GM19193 (cell line): ENCODE data around the gene MIP.

Experiments
- POLR2A ChIP-seq: IDR thresholded peaks from 4 replicates; pipeline ENCODE4 v1.6.1; 2011; ENCODE audit not compliant: insufficient read depth, insufficient read length; ENCODE audit errors: extremely low read depth

Gene MIP

DNA sequence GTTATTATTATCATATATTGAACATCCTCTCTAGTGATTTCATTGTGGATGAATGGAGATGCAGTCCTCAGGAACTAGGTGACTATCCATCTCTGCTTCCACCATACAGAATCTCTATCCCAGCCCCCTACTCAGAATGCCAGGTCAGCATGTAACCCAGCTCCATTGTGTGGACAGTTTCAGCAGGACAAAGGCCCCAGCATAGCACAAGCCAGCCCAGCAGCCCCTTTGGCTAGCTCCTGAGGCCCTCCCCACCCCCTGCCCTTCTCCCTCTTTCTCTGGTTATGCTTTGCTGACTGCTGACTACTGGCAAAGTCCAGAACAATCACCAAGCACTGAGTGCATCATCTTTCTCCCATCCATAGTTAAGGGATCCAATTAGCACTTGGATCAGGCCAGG lies 8.1 kb upstream of the MIP start:
- no peak for TF ChIP-seq POLR2A

DNA sequence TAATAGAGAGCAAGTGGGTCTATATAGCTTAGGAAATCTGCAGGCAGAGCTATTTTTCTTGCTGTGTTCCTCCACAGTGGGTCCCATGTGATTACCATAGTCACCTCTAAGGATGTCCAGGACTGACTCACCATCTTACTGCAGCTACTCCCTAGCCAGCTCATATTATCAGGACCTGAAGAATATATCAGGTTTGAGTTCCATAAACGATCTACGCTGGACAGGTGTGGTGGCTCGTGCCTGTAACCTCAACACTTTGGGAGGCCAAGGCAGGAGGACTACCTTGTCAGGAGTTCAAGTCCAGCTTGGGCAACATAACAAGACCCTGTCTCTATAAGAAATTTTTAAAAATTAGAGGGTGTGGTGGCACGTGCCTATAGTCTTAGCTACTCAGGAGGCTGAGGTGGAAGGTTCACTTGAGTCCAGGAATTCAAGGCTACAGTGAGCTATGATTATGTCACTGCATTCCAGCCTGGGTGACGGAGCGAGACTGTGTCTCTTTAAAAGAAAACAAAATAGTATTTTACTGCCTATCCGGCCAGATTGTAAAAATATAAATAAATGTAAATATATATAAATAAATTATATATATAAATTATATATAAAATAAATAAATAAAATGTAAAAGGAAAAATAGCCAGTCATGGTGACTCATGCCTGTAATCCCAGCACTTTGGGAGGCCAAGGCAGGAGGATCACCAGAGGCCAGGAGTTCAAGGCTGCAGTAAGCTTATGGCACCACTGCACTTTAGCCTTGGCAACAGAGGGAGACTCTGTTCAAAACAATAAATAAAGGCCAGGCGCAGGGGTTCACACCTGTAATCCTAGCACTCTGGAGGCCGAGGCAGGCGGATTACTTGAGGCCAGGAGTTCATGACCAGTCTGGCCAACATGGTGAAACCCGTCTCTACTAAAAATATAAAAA lies 7.0 kb upstream of the MIP start:
- no peak for TF ChIP-seq POLR2A

GRCh38 chr12:56457817-56458216 lies 3.4 kb upstream of the MIP start:
- no peak for TF ChIP-seq POLR2A

DNA sequence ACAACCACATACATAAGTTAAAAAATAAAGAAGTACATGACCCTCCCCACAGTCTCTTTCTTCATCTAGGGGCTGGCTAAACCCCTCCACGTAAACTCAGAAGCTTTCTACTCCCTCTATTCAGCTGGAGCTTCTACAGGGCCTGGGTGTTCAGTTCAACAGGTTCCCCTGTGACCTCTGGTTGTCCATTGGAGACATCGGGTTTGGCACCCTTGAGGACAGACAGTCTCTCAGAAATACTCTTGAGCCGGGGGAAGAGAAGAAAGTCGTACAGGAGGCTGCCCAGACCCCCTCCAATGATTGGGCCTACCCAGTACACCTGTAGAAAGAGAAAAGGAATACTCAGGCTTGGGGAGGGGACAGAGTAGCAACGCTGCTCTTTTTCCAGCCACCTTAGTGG lies 3.3 kb downstream of the MIP start:
- TF ChIP-seq POLR2A: no peak

DNA sequence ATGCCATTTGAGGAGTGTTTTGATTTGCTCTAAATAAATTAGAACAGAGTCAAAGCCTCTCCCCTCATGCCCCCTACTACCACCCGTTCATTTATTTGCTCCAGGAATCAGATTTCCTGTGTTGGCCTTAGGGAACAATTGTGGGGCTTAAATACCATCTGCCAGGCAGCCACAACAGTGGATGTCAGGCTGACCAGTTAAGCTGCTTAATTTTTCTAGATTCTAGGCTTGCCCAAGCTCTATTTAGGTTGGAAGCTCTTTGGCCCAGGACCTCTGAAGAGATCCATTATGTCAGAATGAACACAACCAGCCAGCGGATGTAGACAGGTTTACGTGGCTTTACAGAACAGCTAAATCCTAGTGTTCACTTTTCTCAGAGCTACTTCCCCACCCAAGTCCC lies 4.2 kb downstream of the MIP start:
- no peak for TF ChIP-seq POLR2A

DNA sequence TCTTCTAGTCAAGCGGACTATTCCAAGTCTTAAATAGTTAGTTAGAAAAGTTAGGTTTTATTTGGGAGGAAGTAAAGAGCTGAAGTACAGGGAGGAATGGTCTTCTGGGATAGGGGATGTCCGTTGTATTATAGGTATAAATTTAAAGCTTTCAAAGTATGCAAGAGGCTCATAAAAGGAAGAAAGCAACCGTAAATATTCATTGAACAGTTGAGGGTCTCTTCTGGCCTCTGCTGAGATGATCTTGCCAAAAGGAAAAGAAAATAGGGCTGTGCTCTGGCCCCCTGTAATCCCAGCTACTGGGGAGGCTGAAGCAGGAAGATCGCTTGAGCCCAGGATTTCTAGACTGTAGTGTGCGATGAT lies 4.9 kb downstream of the MIP start:
- no peak for TF ChIP-seq POLR2A

- peak; percentile 93 for TF ChIP-seq POLR2A
Measured at GRCh38 chr12:56448860-56449621, 5.4 kb downstream of the MIP start, which contains the start of gene TIMELESS. Gene TIMELESS, minus strand, starts transcription at chr12:56449426. Its CDS starts 15,256 bp downstream, at chr12:56434170.

- TF ChIP-seq POLR2A: no peak
Measured at GRCh38 chr12:56437430-56438176, 16.9 kb downstream of the MIP start.

- TF ChIP-seq POLR2A: no peak
Measured at GRCh38 chr12:56434828-56435227, 19.6 kb downstream of the MIP start.

GRCh38 chr12:56431850-56432249 lies 22.6 kb downstream of the MIP start:
- no peak for TF ChIP-seq POLR2A

DNA sequence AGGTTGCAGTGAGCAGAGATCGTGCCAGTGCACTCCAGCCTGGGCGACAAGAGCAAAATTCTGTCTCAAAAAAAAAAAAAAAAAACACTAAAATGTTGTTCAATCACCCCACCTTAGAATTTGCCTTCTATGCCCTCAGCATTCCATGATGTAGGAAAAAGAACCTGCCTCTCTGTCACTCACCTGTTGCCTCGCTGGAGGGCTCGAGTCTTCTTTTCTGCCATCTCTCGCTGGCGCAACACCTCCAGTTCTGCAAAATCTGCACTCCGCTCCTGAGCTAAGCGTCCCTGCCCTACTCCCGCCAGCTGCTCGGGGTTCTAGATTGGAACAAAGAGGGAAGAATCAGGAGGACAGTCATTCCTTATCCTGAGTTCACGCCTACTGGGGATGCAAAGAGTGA lies 23.2 kb downstream of the MIP start:
- no peak for TF ChIP-seq POLR2A

DNA sequence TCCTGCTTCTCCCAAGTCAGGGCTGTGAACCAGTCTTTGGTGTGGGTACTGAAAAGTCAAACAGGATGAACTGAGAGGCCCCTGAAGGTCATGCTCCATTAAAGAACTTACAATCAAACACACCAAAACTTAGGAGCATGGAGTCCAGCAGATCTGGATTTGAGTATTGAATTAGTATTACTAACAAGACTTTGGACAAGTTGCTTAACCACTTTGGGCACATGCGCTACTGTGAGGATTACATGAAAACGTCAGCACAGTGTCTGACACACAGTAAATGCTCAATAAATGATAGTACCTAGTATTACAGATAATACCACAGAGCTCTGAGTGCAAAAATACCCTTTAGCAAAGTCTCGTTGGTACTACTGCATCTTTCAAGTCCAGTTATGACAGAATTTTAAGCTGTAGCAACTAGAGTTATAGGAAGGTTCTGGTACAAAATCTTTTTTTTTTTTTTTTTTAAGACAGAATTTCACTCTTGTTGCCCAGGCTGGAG lies 28.5 kb downstream of the MIP start:
- TF ChIP-seq POLR2A: no peak

- no peak for TF ChIP-seq POLR2A
Measured at GRCh38 chr12:56425193-56425592, 29.3 kb downstream of the MIP start.

DNA sequence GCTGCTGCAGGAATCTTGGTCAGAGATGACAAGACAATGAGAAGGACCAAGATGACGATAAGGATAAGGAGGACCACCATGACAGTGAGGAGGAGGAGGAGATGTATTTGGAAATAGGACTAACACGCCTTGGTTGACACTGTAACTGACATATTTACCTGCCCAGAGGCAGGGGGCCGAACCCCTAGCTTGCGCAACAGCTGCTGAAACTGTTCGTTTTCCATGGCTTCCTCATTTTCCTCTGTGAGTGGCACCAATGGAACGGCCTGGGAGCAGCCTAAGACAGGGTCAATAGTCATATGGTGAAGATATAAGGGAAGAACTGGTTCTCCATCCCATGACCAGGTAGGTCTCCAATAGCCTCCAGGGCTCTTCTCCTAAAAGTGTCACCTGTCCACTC lies 34.0 kb downstream of the MIP start:
- TF ChIP-seq POLR2A: no peak

DNA sequence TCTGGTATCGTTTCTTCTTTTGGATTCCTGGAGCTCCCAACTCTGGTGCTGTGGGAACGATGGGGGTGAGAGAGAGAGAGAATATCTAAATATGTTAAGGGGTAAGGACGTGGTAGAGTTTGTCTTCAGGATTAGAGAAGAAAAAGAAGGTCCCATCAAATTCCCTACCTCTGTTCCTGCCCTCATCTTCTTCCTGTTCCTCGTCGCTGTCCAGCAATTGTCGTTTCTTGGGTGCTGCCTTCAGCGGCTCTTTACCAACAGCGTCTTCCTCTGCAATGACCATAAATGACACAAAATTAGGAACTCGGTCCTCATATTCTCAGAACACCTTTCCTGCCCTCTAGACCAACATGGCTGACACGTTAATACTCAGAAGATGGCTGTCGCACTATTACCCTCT lies 36.7 kb downstream of the MIP start:
- TF ChIP-seq POLR2A: no peak
